ENCODE results near the gene CR2.

Gene CR2

DNA sequence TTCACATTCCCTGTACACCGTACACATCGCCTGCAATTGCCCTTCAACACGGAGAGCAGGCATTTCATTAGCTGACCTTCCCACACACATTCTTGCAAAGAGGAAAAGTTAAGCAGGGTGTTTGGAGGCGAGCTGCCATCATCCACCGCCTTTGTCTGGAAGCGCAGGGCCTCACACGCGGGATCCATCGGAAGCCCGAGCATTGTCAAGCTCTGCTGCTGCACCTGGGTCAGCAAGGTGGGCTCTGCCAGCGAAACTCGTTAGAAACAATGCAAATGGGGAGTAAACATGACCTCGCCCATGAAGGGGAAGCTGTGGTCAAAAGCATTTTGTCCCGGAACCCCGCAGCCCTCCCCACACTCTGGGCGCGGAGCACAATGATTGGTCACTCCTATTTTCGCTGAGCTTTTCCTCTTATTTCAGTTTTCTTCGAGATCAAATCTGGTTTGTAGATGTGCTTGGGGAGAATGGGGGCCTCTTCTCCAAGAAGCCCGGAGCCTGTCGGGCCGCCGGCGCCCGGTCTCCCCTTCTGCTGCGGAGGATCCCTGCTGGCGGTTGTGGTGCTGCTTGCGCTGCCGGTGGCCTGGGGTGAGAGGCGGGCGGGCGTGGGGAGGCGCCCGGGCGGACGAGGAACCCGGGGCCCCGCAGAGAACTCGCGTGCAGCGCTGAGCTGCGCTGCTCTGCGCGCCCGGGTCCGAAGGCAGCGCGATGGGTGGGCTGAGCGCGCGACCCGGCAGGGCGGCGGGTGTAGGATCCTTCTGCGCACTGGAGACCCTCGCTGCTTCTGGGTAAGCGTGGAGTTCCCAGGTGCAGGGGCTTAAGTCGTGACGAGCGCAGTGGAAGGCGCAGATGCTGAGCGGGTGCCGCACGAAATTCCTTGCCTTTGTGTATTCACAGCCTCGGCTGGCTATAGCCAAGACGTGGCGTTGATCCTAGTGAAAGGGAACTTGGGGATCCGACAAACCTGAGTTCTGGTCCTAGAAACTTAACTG is 42.0 kb downstream of the CR2 start, which contains the start of gene CR1:
Gene CR1 (plus strand): TSS at position 357 of the 992 bp plus-strand sequence. CDS start 111 bp downstream, at position 468.
- Histone ChIP-seq H3K79me2 (ENCODE audit: insufficient read depth, low read length) (no peaks in the 10 kb centered on the region), H3K4me3 (ENCODE audit: low read depth, low read length, poor library complexity, severe bottlenecking) (no peak within 1 kb of the TSS), H3K4me1 (ENCODE audit: insufficient read depth, low read length, severe bottlenecking) (no peaks in the 10 kb centered on the region), H3K9ac (ENCODE audit: low read length) (no peak within 1 kb of the TSS), H4K20me1 (ENCODE audit: insufficient read depth, low read length) (no peaks in the 10 kb centered on the region), H3K4me2 (ENCODE audit: low read length) (no peak within 1 kb of the TSS), H3K9me2 (ENCODE audit: low read depth, low read length) (no peaks in the 10 kb centered on the region), H3K27me3 (ENCODE audit: insufficient read depth, low read length) (no peaks in the 10 kb centered on the region), H3K9me3 (ENCODE audit: low read length) (no peaks in the 10 kb centered on the region), H3F3A (ENCODE audit: insufficient read depth, low read length) (no peaks in the 10 kb centered on the region), H3K27ac (ENCODE audit: low read depth, low read length, poor library complexity, severe bottlenecking) (no peak within 1 kb of the TSS), H3K36me3 (ENCODE audit: insufficient read depth, low read length) (no peaks in the 10 kb centered on the region), H2AFZ (ENCODE audit: low read length) (no peak within 1 kb of the TSS)
- no peak for TF ChIP-seq EZH2 (IDR thresholded peaks at IDR 0.05; ENCODE audit: borderline replicate concordance, low read length)
- TF ChIP-seq, protein P1, sequence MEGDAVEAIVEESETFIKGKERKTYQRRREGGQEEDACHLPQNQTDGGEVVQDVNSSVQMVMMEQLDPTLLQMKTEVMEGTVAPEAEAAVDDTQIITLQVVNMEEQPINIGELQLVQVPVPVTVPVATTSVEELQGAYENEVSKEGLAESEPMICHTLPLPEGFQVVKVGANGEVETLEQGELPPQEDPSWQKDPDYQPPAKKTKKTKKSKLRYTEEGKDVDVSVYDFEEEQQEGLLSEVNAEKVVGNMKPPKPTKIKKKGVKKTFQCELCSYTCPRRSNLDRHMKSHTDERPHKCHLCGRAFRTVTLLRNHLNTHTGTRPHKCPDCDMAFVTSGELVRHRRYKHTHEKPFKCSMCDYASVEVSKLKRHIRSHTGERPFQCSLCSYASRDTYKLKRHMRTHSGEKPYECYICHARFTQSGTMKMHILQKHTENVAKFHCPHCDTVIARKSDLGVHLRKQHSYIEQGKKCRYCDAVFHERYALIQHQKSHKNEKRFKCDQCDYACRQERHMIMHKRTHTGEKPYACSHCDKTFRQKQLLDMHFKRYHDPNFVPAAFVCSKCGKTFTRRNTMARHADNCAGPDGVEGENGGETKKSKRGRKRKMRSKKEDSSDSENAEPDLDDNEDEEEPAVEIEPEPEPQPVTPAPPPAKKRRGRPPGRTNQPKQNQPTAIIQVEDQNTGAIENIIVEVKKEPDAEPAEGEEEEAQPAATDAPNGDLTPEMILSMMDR (IDR thresholded peaks at IDR 0.05; ENCODE audit: low read length), result no peak

- TF ChIP-seq, protein P1 (IDR thresholded peaks at IDR 0.05; ENCODE audit: low read length), result no peak
- no peak for TF ChIP-seq EZH2 (IDR thresholded peaks at IDR 0.05; ENCODE audit: borderline replicate concordance, low read length)
Measured at GRCh38 chr1:207497941-207498340, 43.8 kb downstream of the CR2 start.

DNA sequence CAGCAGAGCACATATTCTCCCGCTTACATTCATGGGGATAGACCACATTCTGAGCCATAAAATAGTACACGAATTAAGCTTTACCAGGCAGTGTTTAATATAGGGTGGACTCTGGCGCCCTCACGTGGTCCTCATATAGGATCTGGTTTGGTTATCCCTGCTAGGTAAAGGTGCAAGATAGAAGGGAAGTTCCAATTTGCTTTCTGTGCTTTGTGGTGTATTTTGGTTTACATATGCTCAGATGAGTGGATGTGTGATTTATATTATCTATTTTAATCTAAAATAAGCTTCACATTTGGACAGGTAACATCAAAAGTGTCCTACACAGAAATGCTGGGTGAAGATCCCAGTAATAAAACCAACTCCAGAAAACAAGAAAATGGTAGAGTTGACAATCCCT is 45.4 kb downstream of the CR2 start:
- Histone ChIP-seq H2AFZ (ENCODE audit: low read length) (no peak overlapping the region), H3K9me3 (ENCODE audit: low read length) (no peaks in the 10 kb centered on the region), H3K36me3 (ENCODE audit: insufficient read depth, low read length) (no peaks in the 10 kb centered on the region), H3K9ac (ENCODE audit: low read length) (no peak overlapping the region), H3K27me3 (ENCODE audit: insufficient read depth, low read length) (no peaks in the 10 kb centered on the region), H3F3A (ENCODE audit: insufficient read depth, low read length) (no peaks in the 10 kb centered on the region), H4K20me1 (ENCODE audit: insufficient read depth, low read length) (no peaks in the 10 kb centered on the region), H3K4me3 (ENCODE audit: low read depth, low read length, poor library complexity, severe bottlenecking) (no peak overlapping the region), H3K4me1 (ENCODE audit: insufficient read depth, low read length, severe bottlenecking) (no peaks in the 10 kb centered on the region), H3K9me2 (ENCODE audit: low read depth, low read length) (no peaks in the 10 kb centered on the region), H3K79me2 (ENCODE audit: insufficient read depth, low read length) (no peaks in the 10 kb centered on the region), H3K4me2 (ENCODE audit: low read length) (no peak overlapping the region), H3K27ac (ENCODE audit: low read depth, low read length, poor library complexity, severe bottlenecking) (no peak overlapping the region)
- TF ChIP-seq, protein P1 (IDR thresholded peaks at IDR 0.05; ENCODE audit: low read length), result peak; percentile 80
- no peak for TF ChIP-seq EZH2 (IDR thresholded peaks at IDR 0.05; ENCODE audit: borderline replicate concordance, low read length)

More at GRCh38 chr1:207497941-207498340, 43.8 kb downstream of the CR2 start:
- H3K9me3 ChIP-seq (ENCODE audit: low read length), result no peaks in the 10 kb centered on the region
- H3K4me1 ChIP-seq (ENCODE audit: insufficient read depth, low read length, severe bottlenecking), result no peaks in the 10 kb centered on the region
- no peak overlapping the region for H3K9ac ChIP-seq (ENCODE audit: low read length)
- no peaks in the 10 kb centered on the region for H3K36me3 ChIP-seq (ENCODE audit: insufficient read depth, low read length)
- no peaks in the 10 kb centered on the region for H4K20me1 ChIP-seq (ENCODE audit: insufficient read depth, low read length)
- H3K79me2 ChIP-seq (ENCODE audit: insufficient read depth, low read length), result no peaks in the 10 kb centered on the region
- no peaks in the 10 kb centered on the region for H3K27me3 ChIP-seq (ENCODE audit: insufficient read depth, low read length)
- no peak overlapping the region for H3K4me2 ChIP-seq (ENCODE audit: low read length)
- H3F3A ChIP-seq (ENCODE audit: insufficient read depth, low read length), result no peaks in the 10 kb centered on the region
- no peaks in the 10 kb centered on the region for H3K9me2 ChIP-seq (ENCODE audit: low read depth, low read length)
- H3K4me3 ChIP-seq (ENCODE audit: low read depth, low read length, poor library complexity, severe bottlenecking), result no peak overlapping the region
- no peak overlapping the region for H3K27ac ChIP-seq (ENCODE audit: low read depth, low read length, poor library complexity, severe bottlenecking)
- no peak overlapping the region for H2AFZ ChIP-seq (ENCODE audit: low read length)
